HepG2 (cell line): ENCODE data around the gene IRGQ. TPM values are rescaled to one million over a fixed set of nuclear protein-coding genes. Genes with fewer than 3 reads are reported as not detected.

ENCODE experiments used
- ARNT2 ChIP-seq: sonication (generic); formaldehyde crosslinking; IDR thresholded peaks from 2 replicates; pipeline ENCODE4 v1.8.0; 2022; ENCODE audit warnings: mild to moderate bottlenecking, low read depth, missing genetic modification reagents, moderate library complexity
- ASH2L ChIP-seq: fragments of 300-600, 200-600 bp; sonication (generic); IDR thresholded peaks from 2 replicates; pipeline ENCODE4 v1.7.0; 2017; ENCODE audit warnings: low read depth, mild to moderate bottlenecking, moderate library complexity, mixed read lengths, low read length; ENCODE audit not compliant: insufficient read length
- CBFB ChIP-seq: sonication (generic); formaldehyde crosslinking; IDR thresholded peaks from 2 replicates; pipeline ENCODE4 v1.4.0; 2020; ENCODE audit warnings: missing genetic modification reagents
- DMAP1 ChIP-seq: IDR thresholded peaks from 2 replicates; pipeline ENCODE4 v1.6.1; 2016
- DNMT1 ChIP-seq: sonication (generic); formaldehyde crosslinking; IDR thresholded peaks from 2 replicates; pipeline ENCODE4 v1.5.1; 2020; ENCODE audit warnings: mild to moderate bottlenecking, missing genetic modification reagents
- DR1 ChIP-seq: sonication (generic); formaldehyde crosslinking; IDR thresholded peaks from 2 replicates; pipeline ENCODE4 v1.8.0; 2021; ENCODE audit warnings: mild to moderate bottlenecking, missing genetic modification reagents, inconsistent platforms
- HMGXB3 ChIP-seq: sonication (generic); formaldehyde crosslinking; IDR thresholded peaks from 2 replicates; pipeline ENCODE4 v1.4.0; 2020; ENCODE audit warnings: missing genetic modification reagents, borderline replicate concordance
- HOXA5 ChIP-seq: sonication (generic); formaldehyde crosslinking; IDR thresholded peaks from 2 replicates; pipeline ENCODE4 v1.4.0; 2020; ENCODE audit warnings: missing genetic modification reagents
- KAT2B ChIP-seq: fragments of 150-350 bp; IDR thresholded peaks from 2 replicates; pipeline ENCODE4 v1.6.1; 2014; ENCODE audit warnings: low read depth, low read length, borderline replicate concordance
- KLF12 ChIP-seq: sonication (generic); formaldehyde crosslinking; IDR thresholded peaks from 2 replicates; pipeline ENCODE4 v1.4.0; 2020; ENCODE audit warnings: missing genetic modification reagents, borderline replicate concordance
- MED13 ChIP-seq: sonication (generic); formaldehyde crosslinking; IDR thresholded peaks from 2 replicates; pipeline ENCODE4 v1.5.0; 2020; ENCODE audit warnings: missing genetic modification reagents
- MIER2 ChIP-seq: IDR thresholded peaks from 2 replicates; pipeline ENCODE4 v1.6.1; 2016; ENCODE audit warnings: missing biosample characterization, missing genetic modification reagents
- NFIC ChIP-seq: IDR thresholded peaks from 2 replicates; pipeline ENCODE4 v1.6.1; 2012; ENCODE audit warnings: mild to moderate bottlenecking, low read length, inconsistent platforms
- PITX1 ChIP-seq: sonication (generic); formaldehyde crosslinking; IDR thresholded peaks from 2 replicates; pipeline ENCODE4 v1.5.1; 2020; ENCODE audit warnings: mild to moderate bottlenecking, missing genetic modification reagents
- RBFOX2 ChIP-seq: fragments of 200-400 bp; formaldehyde crosslinking; IDR thresholded peaks from 2 replicates; pipeline ENCODE4 v1.6.1; 2017; ENCODE audit warnings: low read depth, mild to moderate bottlenecking, low read length
- SMARCC2 ChIP-seq: fragments of 450-650 bp; IDR thresholded peaks from 2 replicates; pipeline ENCODE4 v1.6.1; 2017; ENCODE audit warnings: antibody characterized with exemption, mild to moderate bottlenecking
- SNAPC2 ChIP-seq: sonication (generic); formaldehyde crosslinking; IDR thresholded peaks from 2 replicates; pipeline ENCODE4 v1.8.1; 2022; ENCODE audit warnings: mild to moderate bottlenecking, missing genetic modification reagents
- TAF1 ChIP-seq: sonication (generic); formaldehyde crosslinking; IDR thresholded peaks from 2 replicates; pipeline ENCODE4 v1.4.0; 2020; ENCODE audit warnings: missing genetic modification reagents
- YY1 ChIP-seq: IDR thresholded peaks from 2 replicates; pipeline ENCODE4 v1.6.1; 2011; ENCODE audit warnings: low read length, low read depth, moderate library complexity, mild to moderate bottlenecking; ENCODE audit not compliant: insufficient read depth, insufficient replicate concordance
- ZNF296 ChIP-seq: sonication (generic); formaldehyde crosslinking; conservative IDR thresholded peaks from 2 replicates; pipeline ENCODE4 v1.5.0; 2020; ENCODE audit warnings: mild to moderate bottlenecking, missing genetic modification reagents
- ZNF850 ChIP-seq: sonication (generic); formaldehyde crosslinking; conservative IDR thresholded peaks from 2 replicates; pipeline ENCODE4 v1.9.0; 2021; ENCODE audit warnings: mild to moderate bottlenecking, missing genetic modification reagents
- ZSCAN29 ChIP-seq: sonication (generic); formaldehyde crosslinking; conservative IDR thresholded peaks from 2 replicates; pipeline ENCODE4 v1.4.0; 2020; ENCODE audit warnings: mild to moderate bottlenecking, missing genetic modification reagents
- polyA plus RNA-seq, 8 experiments: library from polyadenylated mRNA; depleted of rRNA in 3 of 8; stranded (reverse) in 7 of 8; unstranded in 1 of 8; fragments of >200 nt; fragmentation: Illumina TruSeq in 4 of 8; extraction: Trizol in 4 of 8; gene quantifications; 2 replicates each; pipeline versions ENCODE4 v1.2.1 to v1.2.3, GENCODE V29; 2011 to 2016; ENCODE audit warnings: low read depth in 4 of 8, missing spikeins in 1 of 8, mixed read lengths in 1 of 8; ENCODE audit not compliant: insufficient read depth in 1 of 8
- total RNA-seq, 5 experiments: library from RNA; depleted of rRNA; stranded (reverse); fragments of >200 nt; fragmentation: Illumina TruSeq; extraction: Trizol; gene quantifications; 2 replicates each; pipeline ENCODE4 v1.2.3, GENCODE V29; 2016; ENCODE audit warnings: low read depth in 1 of 5
- TF ChIP-seq, protein P1 (sequence below), 2 experiments: sonication (generic) in 1 of 2; formaldehyde crosslinking in 1 of 2; IDR thresholded peaks; 2 replicates each; pipeline versions ENCODE4 v1.4.0 to v1.6.1; 2018 to 2020; ENCODE audit warnings: missing genetic modification reagents in 2 of 2, borderline replicate concordance in 1 of 2, low read depth in 1 of 2, mild to moderate bottlenecking in 1 of 2, missing biosample characterization in 1 of 2

The IRGQ gene
- total and polyA plus RNA-seq, 2 of the 13 experiments (the other 11 are each of a cell fraction or from before 2014, with no cell fraction given) = 11.6 to 12.4 TPM

GRCh38 chr19:43619262-43620060, 23.5 kb upstream of the IRGQ start, which contains the start of gene ZNF428 (continued):
- TF ChIP-seq ARNT2 (CRISPR knock-in tag) (no peak; the same call in 1 of the 2 replicates), RBFOX2 (peak; percentile 99), DR1 (CRISPR knock-in tag) (peak; percentile 72), MED13 (peak; percentile 86), ZNF850 (CRISPR knock-in tag) (peak; percentile 83; the same call in 1 of the 2 replicates), KLF12 (CRISPR knock-in tag) (peak; percentile 82; the same call in 1 of the 2 replicates), TAF1 (CRISPR knock-in tag) (peak; percentile 82), CBFB (CRISPR knock-in tag) (peak; percentile 46), HMGXB3 (CRISPR knock-in tag) (peak; percentile 18; the same call in 1 of the 2 replicates), ASH2L (peak; percentile 86), SMARCC2 (no peak), ZSCAN29 (0 out of 2 replicates have a peak, but pooled peaks have one; percentile 43), NFIC (no peak), ZNF296 (0 out of 2 replicates have a peak, but pooled peaks have one; percentile 45), KAT2B (no peak), DMAP1 (peak; percentile 65; the same call in 1 of the 2 replicates), SNAPC2 (CRISPR knock-in tag) (peak; percentile 99), YY1 (peak; percentile 66), DNMT1 (CRISPR knock-in tag) (no peak), HOXA5 (CRISPR knock-in tag) (peak; percentile 77; the same call in 1 of the 2 replicates), PITX1 (CRISPR knock-in tag) (peak; percentile 64; the same call in 1 of the 2 replicates), MIER2 (CRISPR knock-in tag) (no peak)
- TF ChIP-seq, protein P1, sequence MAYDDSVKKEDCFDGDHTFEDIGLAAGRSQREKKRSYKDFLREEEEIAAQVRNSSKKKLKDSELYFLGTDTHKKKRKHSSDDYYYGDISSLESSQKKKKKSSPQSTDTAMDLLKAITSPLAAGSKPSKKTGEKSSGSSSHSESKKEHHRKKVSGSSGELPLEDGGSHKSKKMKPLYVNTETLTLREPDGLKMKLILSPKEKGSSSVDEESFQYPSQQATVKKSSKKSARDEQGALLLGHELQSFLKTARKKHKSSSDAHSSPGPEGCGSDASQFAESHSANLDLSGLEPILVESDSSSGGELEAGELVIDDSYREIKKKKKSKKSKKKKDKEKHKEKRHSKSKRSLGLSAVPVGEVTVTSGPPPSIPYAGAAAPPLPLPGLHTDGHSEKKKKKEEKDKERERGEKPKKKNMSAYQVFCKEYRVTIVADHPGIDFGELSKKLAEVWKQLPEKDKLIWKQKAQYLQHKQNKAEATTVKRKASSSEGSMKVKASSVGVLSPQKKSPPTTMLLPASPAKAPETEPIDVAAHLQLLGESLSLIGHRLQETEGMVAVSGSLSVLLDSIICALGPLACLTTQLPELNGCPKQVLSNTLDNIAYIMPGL (CRISPR knock-in tag; IDR thresholded peaks at IDR 0.05; ENCODE audit: borderline replicate concordance in 1 of 2, low read depth in 1 of 2) = peak in 1 of 2 experiments; percentile 87; a peak in 2 of 4 replicates
